Measurements from ENCODE around the gene GGACT.

GGACT gene

GRCh38 chr13:100613031-100613430 lies 24.4 kb upstream of the GGACT start:
- no peak overlapping the region for H3K27ac ChIP-seq (ENCODE audit: low read length)
- peaks cover 3% of the 10 kb centered on the region for H3K36me3 ChIP-seq (replicated peaks; ENCODE audit: low read depth, low read length)
- H3K9me3 ChIP-seq (ENCODE audit: insufficient read depth, low read length), result no peaks in the 10 kb centered on the region
- TF ChIP-seq CTCF (IDR thresholded peaks at IDR 0.05; ENCODE audit: low read depth, low read length) (no peak), EZH2phosphoT487 (IDR thresholded peaks at IDR 0.05; ENCODE audit: low read depth) (no peak)
- no peaks in the 10 kb centered on the region for H4K20me1 ChIP-seq (ENCODE audit: insufficient read depth, low read length)
- H3K79me2 ChIP-seq (ENCODE audit: low read length), result no peaks in the 10 kb centered on the region
- no peaks in the 10 kb centered on the region for H3K27me3 ChIP-seq (ENCODE audit: low read depth, low read length)
- H3K4me1 ChIP-seq (ENCODE audit: low read length), result peaks cover 54% of the 10 kb centered on the region
- H3K4me2 ChIP-seq (ENCODE audit: low read length), result peak overlapping the region; percentile 66; the same call in 1 of the 2 replicates
- H3K4me3 ChIP-seq (ENCODE audit: low read length), result no peak overlapping the region
- no peak overlapping the region for H3K9ac ChIP-seq (ENCODE audit: low read length)
- no peak overlapping the region for H2AFZ ChIP-seq (ENCODE audit: low read depth, low read length)

- Histone ChIP-seq H3K79me2 (ENCODE audit: low read length) (no peaks in the 10 kb centered on the region), H3K36me3 (replicated peaks; ENCODE audit: low read depth, low read length) (peaks cover 6% of the 10 kb centered on the region), H2AFZ (ENCODE audit: low read depth, low read length) (no peak overlapping the region), H3K4me2 (ENCODE audit: low read length) (peak overlapping the region; percentile 66), H3K4me1 (ENCODE audit: low read length) (peaks cover 54% of the 10 kb centered on the region), H3K27ac (ENCODE audit: low read length) (peak overlapping the region; percentile 91), H3K27me3 (ENCODE audit: low read depth, low read length) (no peaks in the 10 kb centered on the region), H3K9me3 (ENCODE audit: insufficient read depth, low read length) (no peaks in the 10 kb centered on the region), H3K9ac (ENCODE audit: low read length) (peak overlapping the region; percentile 39; the same call in 1 of the 2 replicates), H3K4me3 (ENCODE audit: low read length) (peak overlapping the region; percentile 29), H4K20me1 (ENCODE audit: insufficient read depth, low read length) (no peaks in the 10 kb centered on the region)
- TF ChIP-seq EZH2phosphoT487 (IDR thresholded peaks at IDR 0.05; ENCODE audit: low read depth), result no peak
- no peak for TF ChIP-seq CTCF (IDR thresholded peaks at IDR 0.05; ENCODE audit: low read depth, low read length)
Measured at GRCh38 chr13:100611678-100612492, 23.3 kb upstream of the GGACT start.

- Histone ChIP-seq H3K9me3 (ENCODE audit: insufficient read depth, low read length) (no peaks in the 10 kb centered on the region), H3K9ac (ENCODE audit: low read length) (peak overlapping the region; percentile 59), H3K4me2 (ENCODE audit: low read length) (peak overlapping the region; percentile 88), H3K36me3 (replicated peaks; ENCODE audit: low read depth, low read length) (peaks cover 6% of the 10 kb centered on the region), H2AFZ (ENCODE audit: low read depth, low read length) (peak overlapping the region; percentile 15; the same call in 1 of the 2 replicates), H3K79me2 (ENCODE audit: low read length) (no peaks in the 10 kb centered on the region), H3K4me3 (ENCODE audit: low read length) (peak overlapping the region; percentile 56), H3K27ac (ENCODE audit: low read length) (peak overlapping the region; percentile 91), H4K20me1 (ENCODE audit: insufficient read depth, low read length) (no peaks in the 10 kb centered on the region), H3K27me3 (ENCODE audit: low read depth, low read length) (no peaks in the 10 kb centered on the region), H3K4me1 (ENCODE audit: low read length) (peaks cover 54% of the 10 kb centered on the region)
- no peak for TF ChIP-seq CTCF (IDR thresholded peaks at IDR 0.05; ENCODE audit: low read depth, low read length)
Measured at GRCh38 chr13:100610391-100611347, 22.1 kb upstream of the GGACT start.

GRCh38 chr13:100608906-100609305 lies 20.3 kb upstream of the GGACT start:
- Histone ChIP-seq H3K79me2 (ENCODE audit: low read length) (no peaks in the 10 kb centered on the region), H3K4me1 (ENCODE audit: low read length) (peaks cover 54% of the 10 kb centered on the region), H3K36me3 (replicated peaks; ENCODE audit: low read depth, low read length) (peaks cover 11% of the 10 kb centered on the region), H3K9me3 (ENCODE audit: insufficient read depth, low read length) (no peaks in the 10 kb centered on the region), H3K27me3 (ENCODE audit: low read depth, low read length) (no peaks in the 10 kb centered on the region), H2AFZ (ENCODE audit: low read depth, low read length) (no peak overlapping the region), H4K20me1 (ENCODE audit: insufficient read depth, low read length) (no peaks in the 10 kb centered on the region), H3K4me2 (ENCODE audit: low read length) (peak overlapping the region; percentile 31), H3K9ac (ENCODE audit: low read length) (peak overlapping the region; percentile 0; the same call in 1 of the 2 replicates), H3K27ac (ENCODE audit: low read length) (peak overlapping the region; percentile 91), H3K4me3 (ENCODE audit: low read length) (no peak overlapping the region)
- TF ChIP-seq EZH2phosphoT487 (IDR thresholded peaks at IDR 0.05; ENCODE audit: low read depth) (no peak), CTCF (IDR thresholded peaks at IDR 0.05; ENCODE audit: low read depth, low read length) (no peak)

Data from OCI-LY3 (cell line).